Activated naive CD4-positive, alpha-beta T cell treated with anti-CD3 and anti-CD28 coated beads, Interleukin-2, amount 50 U/mL, for 72 hours (primary cell): ENCODE data around the gene CELA2A. TPM values are rescaled to one million over a fixed set of nuclear protein-coding genes. Genes with fewer than 3 reads are reported as not detected.
"Not testable (repeated sequence)": the region's sequence is repeated elsewhere in the genome, so short reads cannot be mapped to it uniquely, and the experiment has no call there.

Source experiments
- ATAC-seq, 2 donors: fragments of 150-1000 bp; cut with Tn5 transposase; 2 replicates each; pipeline ENCODE4 v1.10.0; 2021; ENCODE audit warnings: mild to moderate bottlenecking in 2 of 2, moderate library complexity in 2 of 2
- DNase-seq, 2 donors: peaks; one replicate each; pipeline ENCODE4 v3.0.0; 2021 to 2022; ENCODE audit warnings: low spot score in 2 of 2
- H3K27ac Mint-ChIP-seq, 2 donors: one replicate each; pipeline ENCODE4 v1.8.0; 2022; ENCODE audit warnings: mild to moderate bottlenecking in 2 of 2, mixed read lengths in 2 of 2
- H3K36me3 Mint-ChIP-seq, 2 donors: one replicate each; pipeline ENCODE4 v1.8.0; 2022; ENCODE audit warnings: mixed read lengths in 2 of 2
- H3K9me3 Mint-ChIP-seq, 2 donors: one replicate each; pipeline ENCODE4 v1.8.0; 2022; ENCODE audit warnings: mixed read lengths in 2 of 2
- total RNA-seq, 2 donors: library from RNA; stranded (reverse); gene quantifications; one replicate each; pipeline ENCODE4 v1.2.3, GENCODE V29; 2022

The CELA2A gene
- total RNA-seq, 2 donors from 2014 or later = not detected

GRCh38 chr1:15434739-15435138, 21.8 kb upstream of the CELA2A start:
- H3K36me3 Mint-ChIP-seq, DNase-seq, H3K27ac Mint-ChIP-seq, H3K9me3 Mint-ChIP-seq, ATAC-seq: not testable (repeated sequence)

GRCh38 chr1:15435239-15436077, 21.1 kb upstream of the CELA2A start:
- no peaks in the 10 kb centered on the region for H3K36me3 Mint-ChIP-seq
- ATAC-seq (no peak), DNase-seq (no peak)
- H3K9me3 Mint-ChIP-seq = no peaks in the 10 kb centered on the region
- H3K27ac Mint-ChIP-seq = no peak overlapping the region

- Mint-ChIP-seq H3K36me3 (no peaks in the 10 kb centered on the region), H3K27ac (no peak overlapping the region), H3K9me3 (no peaks in the 10 kb centered on the region)
- DNase-seq = no peak
- ATAC-seq = no peak
Measured at GRCh38 chr1:15436881-15437442, 19.6 kb upstream of the CELA2A start.

- Mint-ChIP-seq H3K9me3 (no peaks in the 10 kb centered on the region), H3K27ac (no peak overlapping the region), H3K36me3 (no peaks in the 10 kb centered on the region)
- ATAC-seq (no peak), DNase-seq (no peak)
Measured at GRCh38 chr1:15439325-15439724, 17.2 kb upstream of the CELA2A start.

- Mint-ChIP-seq H3K27ac (no peak overlapping the region), H3K9me3 (no peaks in the 10 kb centered on the region), H3K36me3 (no peaks in the 10 kb centered on the region)
- ATAC-seq (no peak), DNase-seq (no peak)
Measured at GRCh38 chr1:15440357-15440756, 16.2 kb upstream of the CELA2A start.

- no peaks in the 10 kb centered on the region for H3K36me3 Mint-ChIP-seq
- H3K9me3 Mint-ChIP-seq = no peaks in the 10 kb centered on the region
- ATAC-seq (no peak), DNase-seq (no peak)
- H3K27ac Mint-ChIP-seq = no peak overlapping the region
Measured at GRCh38 chr1:15441247-15441646, 15.3 kb upstream of the CELA2A start.

- no peaks in the 10 kb centered on the region for H3K9me3 Mint-ChIP-seq
- no peak overlapping the region for H3K27ac Mint-ChIP-seq
- ATAC-seq (no peak), DNase-seq (no peak)
- no peaks in the 10 kb centered on the region for H3K36me3 Mint-ChIP-seq
Measured at GRCh38 chr1:15442119-15442518, 14.4 kb upstream of the CELA2A start.

- no peak for ATAC-seq
- no peaks in the 10 kb centered on the region for H3K36me3 Mint-ChIP-seq
- no peaks in the 10 kb centered on the region for H3K9me3 Mint-ChIP-seq
- no peak for DNase-seq
- no peak overlapping the region for H3K27ac Mint-ChIP-seq
Measured at GRCh38 chr1:15442759-15443158, 13.8 kb upstream of the CELA2A start.

GRCh38 chr1:15443281-15443680, 13.3 kb upstream of the CELA2A start:
- Mint-ChIP-seq H3K27ac (no peak overlapping the region), H3K36me3 (no peaks in the 10 kb centered on the region), H3K9me3 (no peaks in the 10 kb centered on the region)
- ATAC-seq (no peak), DNase-seq (no peak)

- no peaks in the 10 kb centered on the region for H3K9me3 Mint-ChIP-seq
- H3K27ac Mint-ChIP-seq = no peak overlapping the region
- no peaks in the 10 kb centered on the region for H3K36me3 Mint-ChIP-seq
- ATAC-seq = no peak
- DNase-seq = no peak
Measured at GRCh38 chr1:15444468-15445389, 11.8 kb upstream of the CELA2A start.

GRCh38 chr1:15445390-15446122, 11.0 kb upstream of the CELA2A start:
- no peak for ATAC-seq
- H3K27ac Mint-ChIP-seq = no peak overlapping the region
- DNase-seq = no peak
- no peaks in the 10 kb centered on the region for H3K9me3 Mint-ChIP-seq
- H3K36me3 Mint-ChIP-seq = no peaks in the 10 kb centered on the region

GRCh38 chr1:15446212-15446611, 10.3 kb upstream of the CELA2A start:
- DNase-seq = no peak
- Mint-ChIP-seq H3K36me3 (no peaks in the 10 kb centered on the region), H3K27ac (no peak overlapping the region), H3K9me3 (no peaks in the 10 kb centered on the region)
- no peak for ATAC-seq

- ATAC-seq (no peak), DNase-seq (no peak)
- no peaks in the 10 kb centered on the region for H3K9me3 Mint-ChIP-seq
- H3K27ac Mint-ChIP-seq = no peak overlapping the region
- H3K36me3 Mint-ChIP-seq = no peaks in the 10 kb centered on the region
Measured at GRCh38 chr1:15448877-15449462, 7.6 kb upstream of the CELA2A start.

- H3K9me3 Mint-ChIP-seq = no peaks in the 10 kb centered on the region
Measured at GRCh38 chr1:15449567-15449966, 7.0 kb upstream of the CELA2A start.

GRCh38 chr1:15451014-15451722, 5.4 kb upstream of the CELA2A start:
- no peaks in the 10 kb centered on the region for H3K9me3 Mint-ChIP-seq
- H3K36me3 Mint-ChIP-seq = no peaks in the 10 kb centered on the region
- H3K27ac Mint-ChIP-seq = no peak overlapping the region
- no peak for ATAC-seq
- no peak for DNase-seq

More at GRCh38 chr1:15449567-15449966, 7.0 kb upstream of the CELA2A start:
- Mint-ChIP-seq H3K36me3 (no peaks in the 10 kb centered on the region), H3K27ac (no peak overlapping the region)
- DNase-seq (no peak), ATAC-seq (no peak)

GRCh38 chr1:15452216-15452615, 4.3 kb upstream of the CELA2A start:
- Mint-ChIP-seq H3K36me3 (no peaks in the 10 kb centered on the region), H3K9me3 (no peaks in the 10 kb centered on the region), H3K27ac (no peak overlapping the region)
- DNase-seq = no peak
- peak in 1 of 2 donors; percentile 69 for ATAC-seq
